NAMALWA (cell line): ENCODE measurements around the gene NMT1.
A peak's percentile ranks its signal among the peaks of the same experiment; 100 is the strongest.

Experiments used
- DNase-seq: peaks from one replicate; pipeline ENCODE4 v3.0.0-alpha.2; 2015; ENCODE audit warnings: low spot score

The NMT1 gene

GRCh38 chr17:45136846-45137560 is 75.9 kb downstream of the NMT1 start:
- DNase-seq: no peak

DNA sequence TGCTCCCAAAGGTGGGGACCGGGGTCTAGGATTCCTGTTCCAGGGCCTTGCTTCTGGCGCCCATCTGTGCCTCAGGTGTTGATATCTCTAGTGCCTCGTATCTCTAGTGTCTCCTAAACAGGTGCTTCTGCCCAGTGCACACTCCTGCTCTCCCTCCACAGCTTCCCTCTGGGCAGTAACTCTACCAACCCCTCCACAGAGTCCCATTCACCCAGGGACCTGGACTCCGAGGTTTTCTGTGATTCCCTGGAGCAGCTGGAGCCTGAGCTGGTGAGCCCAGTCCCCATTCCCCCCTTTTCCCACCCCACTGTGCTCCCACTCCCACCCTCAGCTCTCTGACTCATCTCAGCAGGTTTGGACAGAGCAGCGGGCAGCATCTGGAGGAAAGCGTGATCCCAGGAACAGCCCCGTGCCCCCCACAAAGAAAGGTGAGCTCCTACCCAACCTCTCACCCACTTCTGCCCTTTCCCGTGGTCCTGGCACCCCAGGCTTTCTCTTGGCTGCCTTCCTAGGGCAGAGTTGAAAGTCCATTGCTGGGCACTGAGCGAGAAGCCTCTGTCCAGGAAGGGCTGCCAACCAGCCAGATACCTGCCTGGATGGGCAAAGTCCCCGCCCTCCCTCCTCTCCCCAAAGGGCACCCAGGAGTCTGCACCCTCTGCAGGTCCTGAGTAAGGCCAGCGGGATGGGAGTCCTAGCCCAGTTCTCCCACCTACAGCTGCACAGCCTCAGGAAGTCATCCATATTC is 76.6 kb downstream of the NMT1 start:
- no peak for DNase-seq

- DNase-seq: no peak
These were observed 77.9 kb downstream of the NMT1 start for GRCh38 chr17:45138911-45139532.

GRCh38 chr17:45139533-45139920 is 78.4 kb downstream of the NMT1 start:
- no peak for DNase-seq

DNA sequence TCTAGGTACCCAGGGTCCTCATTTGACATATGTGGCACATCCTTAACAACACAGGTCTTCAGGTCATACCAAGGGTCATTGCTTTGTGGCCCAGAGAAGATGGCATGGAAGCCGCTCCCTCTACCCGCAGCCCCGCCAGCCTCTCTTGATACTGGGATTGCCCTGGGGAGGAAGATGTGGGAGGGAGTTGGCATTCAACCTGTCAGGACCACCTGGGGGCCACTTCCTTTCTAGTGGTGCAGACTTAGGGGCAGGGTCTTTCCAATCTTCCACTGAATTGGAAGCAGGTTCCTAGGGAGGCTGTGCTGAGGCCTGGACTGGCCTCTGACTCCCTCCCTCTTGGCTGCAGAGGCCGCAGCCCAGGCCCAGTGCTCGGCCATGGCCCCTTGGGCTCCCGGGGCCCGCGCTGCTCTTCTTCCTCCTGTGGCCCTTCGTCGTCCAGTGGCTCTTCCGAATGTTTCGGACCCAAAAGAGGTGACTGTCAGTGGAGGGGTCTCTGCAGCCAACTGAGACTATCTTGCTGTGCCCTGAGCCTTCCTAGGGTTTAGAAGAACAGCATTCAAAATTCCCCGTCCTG is 82.1 kb downstream of the NMT1 start:
- DNase-seq: no peak

GRCh38 chr17:45143767-45144198 is 82.7 kb downstream of the NMT1 start:
- DNase-seq: no peak

DNA sequence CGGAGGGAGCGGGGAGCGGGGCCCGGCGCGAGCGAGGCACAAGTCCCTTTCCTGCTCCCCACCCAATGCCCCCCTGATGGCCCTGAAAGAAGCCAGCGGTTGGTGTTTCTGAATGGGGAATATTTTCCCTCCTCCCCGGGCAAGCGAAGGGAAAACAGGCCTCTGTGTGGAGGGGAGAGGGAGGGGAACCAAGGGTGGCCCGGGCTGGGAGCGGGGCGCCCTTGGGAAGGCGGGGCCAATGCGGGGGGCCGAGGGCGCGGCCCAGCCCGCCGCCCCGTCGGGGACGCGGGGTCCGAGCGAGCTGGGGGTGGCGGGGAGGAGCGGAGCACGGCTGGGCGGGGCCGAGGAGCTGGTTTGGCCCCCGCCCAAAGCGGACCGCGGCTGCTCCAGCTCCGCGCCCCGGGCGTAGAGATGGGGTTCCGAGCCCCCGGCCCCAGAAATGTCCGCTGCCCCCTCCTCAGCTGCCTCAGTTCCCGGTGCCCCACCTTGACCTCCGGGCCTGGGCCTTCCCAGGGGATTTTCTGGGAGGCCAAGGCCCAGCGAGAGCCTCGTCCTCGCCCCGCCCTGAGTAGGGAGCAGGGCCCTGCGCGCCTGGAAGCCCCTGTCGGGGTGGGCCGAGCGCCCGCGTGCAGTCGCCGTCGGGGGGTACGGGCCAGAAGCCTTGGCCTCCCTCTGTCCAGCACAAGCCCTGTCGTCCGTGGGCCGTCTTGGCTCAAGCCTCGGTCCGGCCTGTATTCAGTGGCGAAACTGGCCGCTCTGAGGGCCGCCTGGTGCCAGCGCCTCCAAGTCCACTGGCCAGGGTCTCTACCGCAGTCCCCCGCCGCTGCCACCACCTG is 83.3 kb downstream of the NMT1 start:
- DNase-seq: no peak

- DNase-seq: no peak
These were observed 83.9 kb downstream of the NMT1 start for GRCh38 chr17:45145035-45145389.

DNA sequence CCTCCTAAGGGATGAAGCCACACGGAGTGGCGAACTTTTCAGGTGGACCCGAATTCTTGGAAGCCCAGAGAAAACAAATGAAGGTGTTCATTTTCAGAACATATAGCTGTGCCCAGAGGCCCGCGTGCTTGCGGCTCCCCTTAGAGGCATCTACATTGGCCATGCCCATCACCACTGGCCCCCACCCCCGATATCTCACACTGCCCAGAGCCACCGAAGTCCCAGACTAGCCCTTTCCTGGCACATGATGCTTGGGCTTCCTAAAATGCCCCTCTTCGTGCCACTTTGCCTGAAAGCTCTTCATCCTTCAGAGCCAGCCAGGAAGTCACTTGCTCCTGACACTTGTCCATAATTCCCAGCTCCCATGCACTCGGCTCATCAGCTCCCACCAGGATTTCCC is 85.0 kb downstream of the NMT1 start:
- no peak for DNase-seq

GRCh38 chr17:45146592-45146889 is 85.4 kb downstream of the NMT1 start:
- no peak for DNase-seq

DNA sequence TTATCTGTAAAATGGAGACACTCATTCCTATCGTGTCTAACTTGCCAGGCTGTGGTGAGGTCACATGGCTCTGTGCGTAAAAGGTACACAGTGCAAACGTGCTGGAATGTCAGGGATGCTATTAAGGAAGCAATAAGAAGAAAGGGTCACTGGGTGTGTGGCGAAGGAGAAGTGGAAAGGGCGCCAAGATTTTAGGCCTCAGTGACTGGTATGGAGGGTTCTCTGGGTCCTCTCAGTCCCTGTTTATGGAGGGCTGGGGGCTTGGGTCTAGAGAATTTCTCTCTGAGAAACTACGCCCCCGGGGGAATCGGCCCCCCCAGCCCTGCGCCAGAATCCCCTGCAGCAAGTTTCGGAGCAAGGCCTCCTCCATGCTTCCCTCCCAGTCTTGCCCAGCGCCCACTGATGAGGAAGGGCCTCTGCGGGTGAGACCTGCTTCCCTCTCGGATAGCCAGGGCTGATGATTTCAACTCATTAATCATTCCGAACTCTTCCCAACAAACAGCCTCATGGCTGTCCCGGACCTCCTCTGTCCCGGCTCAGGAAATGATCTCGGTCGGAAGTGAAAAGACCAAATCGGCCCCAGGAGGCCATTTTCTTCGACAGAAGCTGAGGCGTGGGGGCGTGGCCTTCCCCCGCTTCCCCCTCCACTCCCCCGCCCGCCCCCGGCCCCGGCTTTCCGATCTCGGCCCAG is 85.9 kb downstream of the NMT1 start:
- DNase-seq: no peak

GRCh38 chr17:45147581-45148182 is 86.6 kb downstream of the NMT1 start:
- DNase-seq: peak; percentile 96

DNA sequence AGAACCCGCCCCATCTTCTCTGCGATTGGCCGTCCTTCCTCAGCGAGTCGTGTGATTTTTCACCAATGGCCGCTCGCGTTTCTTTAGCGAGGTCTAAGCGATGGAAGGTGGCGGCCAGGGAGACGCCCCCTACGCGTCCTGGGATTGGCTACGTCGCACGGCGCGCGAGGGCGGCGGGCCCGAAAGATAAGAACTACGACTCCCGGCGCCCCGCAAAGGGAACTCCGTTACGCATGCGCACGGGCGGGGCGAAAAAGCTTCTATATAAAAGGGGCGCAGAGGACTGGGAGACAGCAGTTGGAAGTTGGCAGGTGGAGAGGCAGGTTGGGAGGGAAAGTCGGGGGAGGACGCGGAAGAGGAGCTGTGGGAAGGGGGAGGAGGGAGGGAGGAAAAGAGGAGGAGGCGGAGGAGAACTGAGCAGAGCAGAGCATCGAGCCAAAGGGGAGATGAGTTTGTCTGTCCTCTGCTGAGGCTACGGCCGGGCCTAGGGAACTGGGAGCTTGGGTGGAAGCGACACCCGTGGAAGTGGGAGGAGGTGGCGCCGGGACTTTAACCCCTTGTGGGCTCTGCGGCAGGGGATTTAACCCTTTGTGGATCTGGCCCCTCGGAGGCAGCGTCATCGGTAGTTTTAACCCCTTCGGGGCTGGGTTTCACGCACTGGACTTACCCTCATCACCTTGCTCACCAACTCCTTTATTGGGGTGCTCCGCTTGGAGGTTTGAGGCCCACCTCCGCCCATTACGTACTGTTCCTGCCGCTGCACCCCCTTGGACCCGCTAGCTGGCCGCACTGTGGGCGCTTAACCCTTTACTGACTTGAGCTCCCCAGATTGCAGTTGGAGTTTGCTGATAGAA is 87.3 kb downstream of the NMT1 start, which contains the start of gene HEXIM1:
TSS of gene HEXIM1 (plus strand) at position 293 of the 854 bp plus-strand sequence. CDS start 716 bp downstream, outside the sequence.
- DNase-seq: peak; percentile 99

GRCh38 chr17:45149037-45149668 is 88.0 kb downstream of the NMT1 start:
- DNase-seq: peak; percentile 84

DNA sequence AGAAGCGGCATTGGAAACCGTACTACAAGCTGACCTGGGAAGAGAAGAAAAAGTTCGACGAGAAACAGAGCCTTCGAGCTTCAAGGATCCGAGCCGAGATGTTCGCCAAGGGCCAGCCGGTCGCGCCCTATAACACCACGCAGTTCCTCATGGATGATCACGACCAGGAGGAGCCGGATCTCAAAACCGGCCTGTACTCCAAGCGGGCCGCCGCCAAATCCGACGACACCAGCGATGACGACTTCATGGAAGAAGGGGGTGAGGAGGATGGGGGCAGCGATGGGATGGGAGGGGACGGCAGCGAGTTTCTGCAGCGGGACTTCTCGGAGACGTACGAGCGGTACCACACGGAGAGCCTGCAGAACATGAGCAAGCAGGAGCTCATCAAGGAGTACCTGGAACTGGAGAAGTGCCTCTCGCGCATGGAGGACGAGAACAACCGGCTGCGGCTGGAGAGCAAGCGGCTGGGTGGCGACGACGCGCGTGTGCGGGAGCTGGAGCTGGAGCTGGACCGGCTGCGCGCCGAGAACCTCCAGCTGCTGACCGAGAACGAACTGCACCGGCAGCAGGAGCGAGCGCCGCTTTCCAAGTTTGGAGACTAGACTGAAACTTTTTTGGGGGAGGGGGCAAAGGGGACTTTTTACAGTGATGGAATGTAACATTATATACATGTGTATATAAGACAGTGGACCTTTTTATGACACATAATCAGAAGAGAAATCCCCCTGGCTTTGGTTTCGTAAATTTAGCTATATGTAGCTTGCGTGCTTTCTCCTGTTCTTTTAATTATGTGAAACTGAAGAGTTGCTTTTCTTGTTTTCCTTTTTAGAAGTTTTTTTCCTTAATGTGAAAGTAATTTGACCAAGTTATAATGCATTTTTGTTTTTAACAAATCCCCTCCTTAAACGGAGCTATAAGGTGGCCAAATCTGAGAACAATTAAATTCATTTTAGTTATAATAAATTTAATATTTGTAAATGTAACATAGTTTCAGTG is 88.8 kb downstream of the NMT1 start:
- DNase-seq: peak; percentile 42

- no peak for DNase-seq
These were observed 90.0 kb downstream of the NMT1 start for GRCh38 chr17:45150911-45151809.

DNA sequence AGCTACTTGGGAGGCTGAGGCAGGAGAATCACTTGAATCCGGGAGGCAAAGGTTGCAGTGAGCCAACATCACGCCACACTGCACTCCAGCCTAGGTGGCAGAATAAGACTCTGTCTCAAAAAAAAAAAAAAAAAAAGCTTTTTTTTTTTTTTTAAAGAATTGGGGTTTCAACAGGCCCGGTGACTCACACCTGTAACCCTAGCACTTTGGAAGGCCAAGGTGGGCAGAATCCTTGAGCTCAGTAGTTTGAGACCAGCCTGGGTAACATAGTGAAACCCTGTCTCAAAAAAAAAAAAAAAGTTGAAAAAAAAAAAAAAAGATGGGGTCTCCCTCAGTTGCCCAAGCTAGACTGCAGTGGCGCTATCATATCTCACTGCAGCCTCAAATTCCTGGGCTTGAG is 93.9 kb downstream of the NMT1 start:
- DNase-seq: no peak
